ENCODE data around the gene NCOA5. TPM values are rescaled to one million over a fixed set of nuclear protein-coding genes. Genes with fewer than 3 reads are reported as not detected.

NCOA5 gene
- total RNA-seq, 4 donors from 2014 or later: 17.4 to 36.8 (median 29.9) TPM

DNA sequence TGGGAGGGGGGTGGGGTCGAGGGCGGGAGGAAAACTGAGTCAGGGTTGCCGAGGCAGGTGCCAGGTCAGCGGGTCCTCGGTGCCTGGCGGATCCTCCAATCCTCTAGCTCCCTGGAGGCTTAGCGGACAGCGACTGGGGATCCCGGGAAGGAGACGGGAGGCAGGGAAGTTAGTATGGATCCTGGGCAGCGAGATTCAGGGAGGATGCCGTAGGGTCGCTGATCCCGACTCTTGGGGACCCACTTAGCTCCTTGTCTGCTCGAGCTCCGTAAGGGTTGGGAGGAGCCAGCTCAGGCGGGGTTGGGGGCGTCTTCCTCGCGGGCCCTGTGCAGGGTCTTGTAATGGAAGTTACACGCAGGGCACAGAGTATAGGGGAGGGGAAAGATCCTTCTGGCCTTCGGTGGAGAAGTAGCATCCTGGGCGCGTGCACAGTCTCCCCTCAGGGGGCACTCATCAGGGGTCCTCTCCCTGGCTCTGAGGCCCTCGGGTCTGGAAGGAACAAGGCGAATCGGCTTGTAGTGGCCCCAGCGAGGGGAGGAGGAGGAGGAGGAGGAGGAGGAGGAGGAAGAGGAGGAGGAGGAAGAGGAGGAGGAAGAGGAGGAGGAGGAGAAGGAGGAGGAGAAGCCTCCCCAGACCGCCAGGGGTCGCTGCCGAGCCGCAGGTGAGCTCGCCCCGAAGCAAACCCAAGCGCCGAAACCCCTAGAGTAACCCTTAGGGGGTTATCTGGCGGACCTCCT, 67.2 kb downstream of the NCOA5 start:
- Histone ChIP-seq H3K9me3 (no peaks in the 10 kb centered on the region), H3K4me3 (peak overlapping the region in 2 of 4 donors; percentile 45 to 55), H3K4me1 (peaks cover 15 to 21% (median 20%) of the 10 kb centered on the region in 4 donors), H3K36me3 (no peaks in the 10 kb centered on the region), H3K27me3 (peaks cover 0 to 100% (median 37%) of the 10 kb centered on the region in 4 donors), H3K27ac (replicated peaks in 1 of 4) (no peak overlapping the region)
- intact Hi-C loops (cut with DNase I): loop anchor here (2.0 to 5.0 kb wide), 2 partner anchors 65 to 152 kb away; partner anchors contain the start of gene NCOA5
- DNase-seq (ENCODE audit: extremely low spot score): no peak
- WGBS: 3% methylated on average over 24 of the region's 37 CpGs
- TF ChIP-seq POLR2A (IDR thresholded peaks at IDR 0.05; ENCODE audit: low read depth): no peak
- no peak for TF ChIP-seq EP300 (IDR thresholded peaks at IDR 0.05)
- TF ChIP-seq, protein P1, sequence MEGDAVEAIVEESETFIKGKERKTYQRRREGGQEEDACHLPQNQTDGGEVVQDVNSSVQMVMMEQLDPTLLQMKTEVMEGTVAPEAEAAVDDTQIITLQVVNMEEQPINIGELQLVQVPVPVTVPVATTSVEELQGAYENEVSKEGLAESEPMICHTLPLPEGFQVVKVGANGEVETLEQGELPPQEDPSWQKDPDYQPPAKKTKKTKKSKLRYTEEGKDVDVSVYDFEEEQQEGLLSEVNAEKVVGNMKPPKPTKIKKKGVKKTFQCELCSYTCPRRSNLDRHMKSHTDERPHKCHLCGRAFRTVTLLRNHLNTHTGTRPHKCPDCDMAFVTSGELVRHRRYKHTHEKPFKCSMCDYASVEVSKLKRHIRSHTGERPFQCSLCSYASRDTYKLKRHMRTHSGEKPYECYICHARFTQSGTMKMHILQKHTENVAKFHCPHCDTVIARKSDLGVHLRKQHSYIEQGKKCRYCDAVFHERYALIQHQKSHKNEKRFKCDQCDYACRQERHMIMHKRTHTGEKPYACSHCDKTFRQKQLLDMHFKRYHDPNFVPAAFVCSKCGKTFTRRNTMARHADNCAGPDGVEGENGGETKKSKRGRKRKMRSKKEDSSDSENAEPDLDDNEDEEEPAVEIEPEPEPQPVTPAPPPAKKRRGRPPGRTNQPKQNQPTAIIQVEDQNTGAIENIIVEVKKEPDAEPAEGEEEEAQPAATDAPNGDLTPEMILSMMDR (IDR thresholded peaks at IDR 0.05): peak; percentile 66 to 80 (median 69)

GRCh38 chr20:46021361-46022359, 68.1 kb downstream of the NCOA5 start:
- intact Hi-C loops (cut with DNase I): loop anchor here (2.0 to 5.0 kb wide), 2 partner anchors 66 to 153 kb away; partner anchors contain the start of gene NCOA5
- H3K4me3 ChIP-seq: peak overlapping the region; percentile 38 to 55 (median 46)
- DNase-seq (ENCODE audit: extremely low spot score): no peak
- no peaks in the 10 kb centered on the region for H3K9me3 ChIP-seq
- no peak overlapping the region for H3K27ac ChIP-seq (replicated peaks in 1 of 4)
- TF ChIP-seq POLR2AphosphoS5 (IDR thresholded peaks at IDR 0.05): no peak
- TF ChIP-seq POLR2A (IDR thresholded peaks at IDR 0.05; ENCODE audit: low read depth): no peak
- TF ChIP-seq, protein P1 (IDR thresholded peaks at IDR 0.05): no peak
- TF ChIP-seq EP300 (IDR thresholded peaks at IDR 0.05): no peak
- peaks cover 0 to 100% (median 34%) of the 10 kb centered on the region in 4 donors for H3K27me3 ChIP-seq
- H3K4me1 ChIP-seq: peaks cover 15 to 21% (median 20%) of the 10 kb centered on the region in 4 donors
- H3K36me3 ChIP-seq: no peaks in the 10 kb centered on the region
- 12% methylated on average over 31 of the region's 71 CpGs for WGBS

GRCh38 chr20:46020555-46020954, 69.2 kb downstream of the NCOA5 start:
- no peaks in the 10 kb centered on the region for H3K9me3 ChIP-seq
- peaks cover 0 to 100% (median 30%) of the 10 kb centered on the region in 4 donors for H3K27me3 ChIP-seq
- TF ChIP-seq, protein P1 (IDR thresholded peaks at IDR 0.05): no peak
- TF ChIP-seq POLR2AphosphoS5 (IDR thresholded peaks at IDR 0.05) (no peak), EP300 (IDR thresholded peaks at IDR 0.05) (no peak), POLR2A (IDR thresholded peaks at IDR 0.05; ENCODE audit: low read depth) (no peak)
- peaks cover 15 to 21% (median 20%) of the 10 kb centered on the region in 4 donors for H3K4me1 ChIP-seq
- no peak overlapping the region for H3K4me3 ChIP-seq
- intact Hi-C loops (cut with DNase I): loop anchor here (5.0 kb wide), 1 partner anchor 67 kb away; the partner anchor contains the start of gene NCOA5
- 90% methylated on average over 4 of the region's 4 CpGs for WGBS
- H3K27ac ChIP-seq (replicated peaks in 1 of 4): no peak overlapping the region
- DNase-seq (ENCODE audit: extremely low spot score): no peak
- no peaks in the 10 kb centered on the region for H3K36me3 ChIP-seq

DNA sequence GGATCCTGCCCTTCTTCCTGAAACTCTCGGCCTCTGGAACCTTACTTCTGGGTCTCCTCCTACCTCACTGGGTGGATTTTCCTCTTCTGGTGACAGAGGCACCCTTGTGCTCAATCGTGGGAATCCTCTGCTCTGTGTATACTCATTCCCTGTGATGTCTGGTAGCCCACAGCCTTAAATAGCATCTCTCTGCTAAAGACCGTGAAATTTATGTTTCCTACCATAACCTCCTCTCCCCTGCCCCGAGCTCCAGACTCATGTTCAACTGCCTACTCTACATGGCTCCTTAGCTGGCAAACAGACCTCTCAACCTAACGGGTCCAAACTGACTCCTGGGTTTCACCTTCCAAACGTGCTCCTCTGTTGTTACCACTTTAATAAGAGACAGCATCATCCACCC, 71.2 kb downstream of the NCOA5 start:
- no peak overlapping the region for H3K4me3 ChIP-seq
- H3K4me1 ChIP-seq: peaks cover 20 to 29% (median 27%) of the 10 kb centered on the region in 4 donors
- peaks cover 0 to 100% (median 43%) of the 10 kb centered on the region in 4 donors for H3K27me3 ChIP-seq
- no peak for DNase-seq (ENCODE audit: extremely low spot score)
- 71% methylated on average over 6 of the region's 6 CpGs for WGBS
- no peaks in the 10 kb centered on the region for H3K36me3 ChIP-seq
- intact Hi-C loops (cut with DNase I): no loop called here
- no peak overlapping the region for H3K27ac ChIP-seq (replicated peaks in 1 of 4)
- no peaks in the 10 kb centered on the region for H3K9me3 ChIP-seq
- TF ChIP-seq POLR2AphosphoS5 (IDR thresholded peaks at IDR 0.05): no peak
- TF ChIP-seq, protein P1 (IDR thresholded peaks at IDR 0.05): no peak
- TF ChIP-seq POLR2A (IDR thresholded peaks at IDR 0.05; ENCODE audit: low read depth): no peak
- no peak for TF ChIP-seq EP300 (IDR thresholded peaks at IDR 0.05)
